ENCODE results near the gene MED12. TPM values are rescaled to one million over a fixed set of nuclear protein-coding genes. Genes with fewer than 3 reads are reported as not detected.

MED12 gene
- polyA plus RNA-seq, 3 donors = 8.7 to 13.4 (median 12.9) TPM

DNA sequence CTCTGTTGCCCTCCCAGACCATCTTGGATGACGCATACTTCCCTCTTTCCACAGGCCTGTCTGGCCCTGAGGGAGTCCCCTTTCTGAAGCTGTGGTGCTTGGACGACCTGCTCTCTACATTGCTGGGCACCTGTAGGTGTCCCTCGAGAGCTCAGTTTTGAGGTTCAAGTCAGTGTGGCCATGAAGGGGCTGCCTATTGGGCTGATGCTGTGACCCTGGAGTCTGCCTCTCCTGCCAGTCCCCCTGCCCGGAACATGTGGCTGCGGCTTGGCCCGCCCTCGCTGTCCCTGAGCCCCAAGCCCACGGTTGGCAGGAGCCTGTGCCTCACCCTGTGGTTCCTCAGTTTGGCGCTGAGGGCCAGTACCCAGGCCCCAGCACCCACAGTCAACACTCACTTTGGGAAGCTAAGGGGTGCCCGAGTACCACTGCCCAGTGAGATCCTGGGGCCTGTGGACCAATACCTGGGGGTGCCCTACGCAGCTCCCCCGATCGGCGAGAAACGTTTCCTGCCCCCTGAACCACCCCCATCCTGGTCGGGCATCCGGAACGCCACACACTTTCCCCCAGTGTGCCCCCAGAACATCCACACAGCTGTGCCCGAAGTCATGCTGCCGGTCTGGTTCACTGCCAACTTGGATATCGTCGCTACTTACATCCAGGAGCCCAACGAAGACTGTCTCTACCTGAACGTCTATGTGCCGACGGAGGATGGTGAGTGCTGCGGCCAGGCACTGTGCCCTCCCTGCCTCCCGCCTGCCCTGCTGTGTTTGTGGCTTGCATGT is 29.3 kb downstream of the MED12 start:
- H3K27ac ChIP-seq (ENCODE audit: low read depth, low read length) = no peak overlapping the region
- 85 to 86% (median 85%) methylated on average over 18 to 28 of the region's 28 CpGs for WGBS, 3 donors

DNA sequence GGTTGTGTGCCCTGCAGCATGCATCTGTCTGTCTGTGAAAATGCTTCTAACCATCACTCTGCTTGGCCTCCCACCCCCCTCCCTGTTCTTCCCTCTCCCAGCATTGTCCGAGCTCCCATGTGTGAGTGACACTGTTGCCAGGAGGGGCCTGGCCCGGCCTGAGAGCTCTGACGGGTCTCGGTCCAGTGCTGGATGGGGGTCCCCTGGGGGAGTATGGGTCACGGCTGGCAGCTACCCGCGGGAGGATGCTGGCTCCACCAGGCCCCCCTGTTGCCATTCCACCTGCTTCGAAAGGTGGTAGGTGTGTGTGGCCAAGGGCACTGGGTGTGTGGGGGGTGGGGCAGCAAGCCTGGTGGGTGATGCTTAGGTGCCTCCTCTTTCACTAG is 29.9 kb downstream of the MED12 start:
- WGBS, 3 donors = 78 to 86% (median 80%) methylated on average over 8 of the region's 8 CpGs
- no peak overlapping the region for H3K27ac ChIP-seq (ENCODE audit: low read depth, low read length)

DNA sequence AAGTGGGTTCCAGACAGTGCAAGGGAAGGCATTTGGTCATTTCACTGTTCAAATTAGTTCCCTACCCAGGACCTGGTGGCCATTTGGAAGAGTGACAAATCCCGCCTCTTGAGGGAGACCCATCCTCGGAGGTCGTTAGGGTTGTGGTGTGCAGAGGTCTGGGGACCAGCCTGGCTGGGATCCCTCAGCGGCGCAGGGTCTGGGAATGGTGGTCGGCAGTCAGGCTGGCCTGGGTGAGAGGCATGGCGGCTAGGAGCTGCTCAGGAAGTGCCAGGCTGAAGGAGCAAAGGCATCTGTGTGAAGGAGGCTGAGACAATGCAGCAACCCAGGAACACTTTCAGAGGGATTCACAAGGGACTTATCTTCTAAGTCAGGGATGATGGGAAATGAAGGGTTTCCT is 33.0 kb downstream of the MED12 start:
- 65 to 76% (median 69%) methylated on average over 7 of the region's 7 CpGs for WGBS, 3 donors
- no peak overlapping the region for H3K27ac ChIP-seq (ENCODE audit: low read depth, low read length)

DNA sequence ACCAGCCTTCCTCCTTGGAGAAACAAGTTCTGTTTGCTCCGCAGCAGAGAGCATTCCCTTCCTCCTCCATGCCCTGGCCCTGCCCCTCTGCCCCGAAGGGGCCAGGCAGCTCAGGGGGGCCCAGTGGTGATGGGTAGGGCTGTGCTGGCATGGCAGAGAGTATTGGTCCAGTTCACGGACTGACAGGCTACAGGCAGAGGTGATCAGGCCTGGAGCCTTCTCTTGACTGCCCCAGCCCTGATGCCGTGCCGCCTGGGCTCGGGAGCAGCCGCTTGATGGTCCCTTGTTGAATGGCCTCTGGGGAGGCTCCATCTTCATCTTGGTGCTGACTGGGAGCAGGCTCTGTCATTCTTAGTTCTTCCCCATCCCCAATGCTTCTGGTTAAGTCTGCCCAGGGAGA is 35.8 kb downstream of the MED12 start:
- 88 to 96% (median 93%) methylated on average over 6 to 7 of the region's 7 CpGs for WGBS, 3 donors
- H3K27ac ChIP-seq (ENCODE audit: low read depth, low read length) = no peak overlapping the region

DNA sequence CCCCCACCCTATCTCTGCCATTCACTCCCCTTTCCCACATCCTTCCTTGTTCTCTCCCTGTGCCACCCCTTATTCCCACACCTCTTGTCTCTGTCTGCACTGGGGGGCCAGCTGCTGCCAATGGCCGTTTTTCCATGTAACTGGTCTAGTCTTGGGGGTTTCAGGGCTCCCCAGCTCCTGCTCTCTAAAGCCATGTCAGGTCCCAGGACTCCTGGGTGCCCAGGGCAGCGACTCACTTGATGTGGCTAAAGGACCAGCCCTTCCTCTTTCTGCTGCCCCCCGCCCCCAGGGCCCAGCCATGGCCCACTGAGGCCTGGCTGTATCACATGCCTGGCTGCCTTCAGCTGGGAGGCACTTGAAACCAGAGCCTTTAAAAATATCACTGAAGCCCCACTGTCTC is 36.2 kb downstream of the MED12 start:
- 40 to 62% (median 50%) methylated on average over 2 to 3 of the region's 3 CpGs for WGBS, 3 donors
- H3K27ac ChIP-seq (ENCODE audit: low read depth, low read length) = no peak overlapping the region

DNA sequence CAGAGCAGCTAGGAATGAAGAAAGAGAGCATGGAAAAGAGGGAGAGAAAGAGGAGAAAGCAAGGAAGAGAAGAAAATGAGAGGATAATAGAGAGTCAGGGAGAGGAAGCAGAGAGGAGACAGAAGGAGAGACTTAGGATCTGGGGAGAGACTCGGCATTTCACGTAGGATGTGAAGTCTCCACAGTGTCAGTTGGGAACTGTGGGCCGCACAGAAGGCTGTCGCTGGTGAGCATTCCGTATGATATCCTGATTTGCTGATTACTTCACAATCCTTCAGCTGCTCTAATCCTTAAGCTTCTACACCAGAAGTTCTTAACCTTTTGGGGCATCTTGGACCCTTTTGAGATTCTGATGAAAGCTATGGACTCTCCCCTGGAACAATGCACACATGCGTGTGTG is 40.2 kb downstream of the MED12 start:
- H3K27ac ChIP-seq (ENCODE audit: low read depth, low read length) = no peak overlapping the region
- WGBS, 3 donors = 89 to 97% (median 90%) methylated on average over 5 to 6 of the region's 6 CpGs

DNA sequence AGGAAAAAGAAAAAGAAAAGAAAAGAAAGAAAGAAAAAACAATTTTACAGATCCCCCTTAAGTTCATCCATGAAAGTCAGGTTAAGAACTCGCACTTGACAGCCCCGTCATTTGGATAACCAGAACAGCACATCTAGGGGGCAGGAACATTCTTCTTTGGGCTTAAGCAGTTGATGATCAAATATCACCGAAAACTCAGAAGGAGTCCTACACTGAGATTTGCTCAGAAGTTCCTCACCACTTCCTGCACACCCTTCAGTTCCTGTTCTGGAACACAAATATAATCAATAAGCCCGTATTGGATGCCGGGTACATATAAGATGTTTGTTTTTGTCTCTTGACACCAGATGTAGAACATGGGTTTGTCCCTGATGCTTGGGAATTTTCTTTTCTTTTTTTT is 40.9 kb downstream of the MED12 start:
- WGBS, 3 donors = 72 to 78% (median 73%) methylated on average over 5 of the region's 5 CpGs
- no peak overlapping the region for H3K27ac ChIP-seq (ENCODE audit: low read depth, low read length)

DNA sequence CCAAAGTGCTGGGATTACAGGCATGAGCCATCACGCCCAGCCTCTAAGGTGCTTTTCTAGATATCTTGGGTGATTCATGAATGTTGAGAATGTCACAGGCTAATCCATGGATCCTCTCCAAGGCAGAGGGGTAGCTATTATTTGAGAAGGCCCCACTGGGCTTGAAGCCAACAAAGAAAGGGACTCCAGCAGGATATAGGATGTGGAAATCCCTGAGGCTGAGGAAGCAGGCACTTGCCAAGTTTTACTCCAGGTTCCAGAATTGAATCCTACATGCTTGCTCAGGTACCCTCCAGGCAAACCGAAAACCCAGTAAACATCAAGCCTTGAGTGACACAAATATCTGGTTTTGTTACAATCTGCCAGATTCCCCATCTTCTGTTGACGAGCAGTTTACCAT is 42.1 kb downstream of the MED12 start:
- WGBS, 3 donors = 90% methylated on average over 3 of the region's 3 CpGs
- no peak overlapping the region for H3K27ac ChIP-seq (ENCODE audit: low read depth, low read length)

DNA sequence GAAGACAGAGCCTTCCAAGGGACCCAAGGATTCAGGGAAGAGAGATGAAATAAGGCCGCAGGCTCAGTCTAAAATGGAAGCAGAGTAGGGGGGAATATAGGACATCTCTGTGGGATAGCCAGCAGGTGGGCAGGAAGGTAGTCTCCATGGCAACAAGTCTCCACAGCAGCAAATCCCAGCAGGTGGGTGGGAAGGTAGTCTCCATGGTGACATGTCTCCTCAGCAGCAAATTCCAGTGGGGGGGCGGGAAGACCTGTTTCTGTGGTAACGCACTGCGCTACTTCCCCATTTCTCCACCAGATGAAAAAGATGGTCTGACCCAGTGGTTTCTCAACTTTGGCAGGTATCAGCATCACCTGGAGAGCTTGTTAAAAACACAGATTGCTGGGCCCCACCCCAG is 44.6 kb downstream of the MED12 start:
- H3K27ac ChIP-seq (ENCODE audit: low read depth, low read length) = no peak overlapping the region
- 78 to 86% (median 81%) methylated on average over 3 to 4 of the region's 4 CpGs for WGBS, 3 donors

DNA sequence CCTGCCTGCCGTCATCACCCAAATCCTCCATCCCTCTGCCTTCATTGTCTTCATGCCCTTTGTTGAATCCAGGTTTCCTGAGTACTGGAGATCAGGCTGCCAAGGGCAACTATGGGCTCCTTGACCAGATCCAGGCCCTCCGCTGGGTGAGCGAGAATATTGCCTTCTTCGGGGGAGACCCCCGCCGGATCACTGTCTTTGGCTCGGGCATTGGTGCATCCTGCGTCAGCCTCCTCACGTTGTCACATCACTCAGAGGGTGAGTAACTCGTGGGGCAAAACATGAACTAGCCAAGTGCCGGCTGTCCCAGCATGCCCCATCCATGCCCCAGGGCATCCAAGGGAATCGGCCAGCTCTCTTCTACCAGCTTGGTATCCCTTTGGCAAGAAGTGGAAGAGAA is 45.7 kb downstream of the MED12 start:
- WGBS, 3 donors = 81 to 95% (median 92%) methylated on average over 10 to 12 of the region's 12 CpGs
- H3K27ac ChIP-seq (ENCODE audit: low read depth, low read length) = no peak overlapping the region

DNA sequence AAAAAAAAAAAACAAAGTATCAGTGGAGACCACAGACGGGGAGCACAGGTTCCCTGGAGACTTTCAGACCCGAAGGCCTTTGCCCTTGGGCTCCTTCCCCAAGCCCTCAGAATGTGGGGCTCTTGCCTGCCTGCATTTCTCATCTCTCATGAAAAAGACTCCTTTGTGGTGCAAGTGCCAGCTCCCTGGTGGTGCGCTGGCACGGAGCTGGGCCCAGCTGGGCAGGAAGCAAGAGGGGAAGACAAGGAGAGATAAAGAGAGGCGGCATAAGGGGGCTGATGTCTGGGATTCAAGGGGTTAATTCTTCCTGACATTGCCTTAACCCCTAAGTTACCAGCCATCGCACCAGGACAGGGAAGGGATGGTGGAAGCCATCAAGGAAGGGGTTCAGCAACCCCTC is 48.1 kb downstream of the MED12 start:
- WGBS, 3 donors = 65 to 76% (median 75%) methylated on average over 4 to 6 of the region's 6 CpGs
- no peak overlapping the region for H3K27ac ChIP-seq (ENCODE audit: low read depth, low read length)

DNA sequence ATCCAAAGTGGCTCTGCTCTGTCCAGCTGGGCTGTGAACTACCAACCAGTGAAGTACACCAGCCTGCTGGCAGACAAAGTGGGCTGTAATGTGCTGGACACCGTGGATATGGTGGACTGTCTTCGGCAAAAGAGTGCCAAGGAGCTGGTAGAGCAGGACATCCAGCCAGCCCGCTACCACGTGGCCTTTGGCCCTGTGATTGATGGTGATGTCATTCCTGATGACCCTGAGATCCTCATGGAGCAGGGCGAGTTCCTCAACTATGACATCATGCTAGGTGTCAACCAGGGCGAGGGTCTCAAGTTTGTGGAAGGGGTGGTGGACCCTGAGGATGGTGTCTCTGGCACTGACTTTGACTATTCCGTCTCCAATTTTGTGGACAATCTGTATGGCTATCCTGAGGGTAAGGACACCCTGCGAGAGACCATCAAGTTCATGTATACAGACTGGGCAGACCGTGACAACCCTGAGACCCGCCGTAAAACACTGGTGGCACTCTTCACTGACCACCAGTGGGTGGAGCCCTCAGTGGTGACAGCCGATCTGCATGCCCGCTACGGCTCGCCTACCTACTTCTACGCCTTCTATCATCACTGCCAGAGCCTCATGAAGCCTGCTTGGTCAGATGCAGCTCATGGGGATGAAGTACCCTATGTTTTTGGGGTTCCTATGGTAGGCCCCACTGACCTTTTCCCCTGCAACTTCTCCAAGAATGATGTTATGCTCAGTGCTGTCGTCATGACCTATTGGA is 48.8 kb downstream of the MED12 start:
- no peak overlapping the region for H3K27ac ChIP-seq (ENCODE audit: low read depth, low read length)
- WGBS, 3 donors = 85 to 95% (median 92%) methylated on average over 16 to 17 of the region's 17 CpGs

DNA sequence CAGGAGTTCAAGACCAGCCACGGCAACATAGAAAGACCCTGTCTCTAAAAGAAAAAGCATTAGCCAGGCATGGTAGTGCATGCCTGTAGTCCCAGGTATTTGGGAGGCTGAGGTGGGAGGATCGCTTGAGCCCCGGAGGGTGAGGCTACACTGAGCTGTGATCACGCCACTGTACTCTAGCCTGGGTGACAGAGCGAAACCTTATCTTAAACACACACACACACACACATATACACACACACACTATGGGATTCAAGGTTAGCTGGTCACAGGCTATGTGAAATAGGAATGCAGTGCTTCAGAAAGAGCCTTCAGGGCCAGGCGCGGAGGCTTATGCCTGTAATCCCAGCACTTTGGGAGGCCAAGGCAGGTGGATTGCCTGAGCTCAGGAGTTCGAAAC is 49.7 kb downstream of the MED12 start:
- 55 to 97% (median 94%) methylated on average over 8 of the region's 8 CpGs for WGBS, 3 donors
- no peak overlapping the region for H3K27ac ChIP-seq (ENCODE audit: low read depth, low read length)

DNA sequence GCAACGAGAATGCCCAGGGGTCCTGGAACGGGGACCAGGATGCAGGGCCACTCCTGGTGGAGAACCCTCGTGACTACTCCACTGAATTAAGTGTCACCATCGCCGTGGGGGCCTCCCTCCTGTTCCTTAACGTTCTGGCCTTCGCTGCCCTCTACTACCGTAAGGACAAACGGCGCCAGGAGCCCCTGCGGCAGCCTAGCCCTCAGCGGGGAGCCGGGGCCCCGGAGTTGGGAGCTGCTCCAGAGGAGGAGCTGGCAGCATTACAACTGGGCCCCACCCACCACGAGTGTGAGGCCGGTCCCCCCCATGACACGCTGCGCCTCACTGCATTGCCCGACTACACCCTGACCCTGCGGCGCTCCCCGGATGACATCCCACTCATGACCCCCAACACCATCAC is 51.2 kb downstream of the MED12 start:
- WGBS, 3 donors = 85 to 92% (median 86%) methylated on average over 7 to 22 of the region's 22 CpGs
- no peak overlapping the region for H3K27ac ChIP-seq (ENCODE audit: low read depth, low read length)

DNA sequence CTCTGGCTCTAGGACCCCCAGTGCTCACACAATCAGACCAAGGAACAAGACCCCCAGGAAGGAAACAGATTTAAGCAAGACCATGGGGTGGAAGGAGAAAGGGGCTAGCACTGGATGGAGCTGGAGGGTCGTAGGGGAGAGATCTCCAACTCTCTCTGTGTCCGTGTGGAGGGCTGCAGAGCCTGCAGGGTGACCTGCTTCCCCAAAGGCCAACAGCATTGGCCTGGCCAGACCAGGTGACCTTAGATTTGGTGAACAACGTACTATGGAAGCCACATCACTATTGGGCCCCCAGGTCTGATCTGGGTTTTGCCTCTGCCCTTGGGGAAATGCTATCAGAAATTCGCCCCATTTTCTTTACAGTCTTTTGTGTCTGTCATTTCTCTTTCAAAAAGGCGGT is 52.3 kb downstream of the MED12 start:
- H3K27ac ChIP-seq (ENCODE audit: low read depth, low read length) = no peak overlapping the region
- 63 to 89% (median 74%) methylated on average over 4 to 5 of the region's 5 CpGs for WGBS, 3 donors

DNA sequence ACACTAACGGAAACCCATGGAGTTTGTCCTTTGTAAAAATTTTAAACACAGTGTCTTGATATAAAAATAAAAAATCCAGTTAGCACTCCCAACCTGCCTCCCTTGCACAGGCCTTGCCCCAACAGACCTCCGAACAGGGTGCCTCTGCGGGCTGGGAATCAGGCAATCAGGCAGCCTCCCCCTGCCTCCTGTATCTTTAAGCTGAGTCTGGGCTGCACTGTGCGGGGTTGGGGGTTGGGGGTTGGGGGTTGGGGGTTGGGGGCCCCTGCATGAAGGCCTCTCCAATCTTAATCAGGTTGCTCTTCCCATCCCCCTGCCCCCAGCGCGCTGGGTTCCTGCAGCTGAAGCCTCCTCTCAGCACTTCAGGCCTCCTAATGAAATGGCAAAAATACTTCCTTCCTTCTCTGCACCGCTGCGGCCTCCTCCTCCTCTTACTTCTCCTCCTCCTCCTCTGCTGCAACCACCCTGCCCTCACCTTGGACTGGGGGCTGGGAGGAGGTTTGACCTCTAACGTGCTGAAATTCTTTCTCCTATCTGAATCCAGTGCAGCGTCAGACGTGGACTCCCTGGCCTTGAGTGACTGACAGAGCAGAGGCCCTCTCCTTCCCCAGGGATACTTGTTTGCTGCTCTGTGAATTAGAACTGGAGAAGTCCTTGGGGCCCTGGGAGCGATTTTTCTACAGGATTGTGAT is 52.9 kb downstream of the MED12 start:
- 40 to 45% (median 43%) methylated on average over 9 to 12 of the region's 12 CpGs for WGBS, 3 donors

DNA sequence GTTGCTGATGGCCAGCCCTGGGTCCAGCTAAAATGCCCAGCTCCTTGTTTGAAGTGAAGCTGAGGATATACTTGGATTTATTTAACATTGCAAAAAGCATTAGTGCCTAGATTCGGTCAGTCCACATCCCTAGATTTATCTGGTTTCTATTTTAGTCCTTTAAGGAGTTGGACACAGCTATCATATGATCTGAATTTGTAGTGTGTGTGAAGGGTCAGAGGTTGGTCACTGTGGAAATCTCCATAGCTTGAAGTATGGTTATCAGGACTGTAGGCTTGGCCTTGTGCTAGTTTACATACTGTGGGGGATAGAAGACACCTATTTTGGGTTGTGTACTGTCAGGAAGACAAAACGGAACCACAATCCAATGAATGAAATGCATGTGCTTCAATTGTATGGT is 55.0 kb downstream of the MED12 start:
- 60 to 75% (median 63%) methylated on average over 2 of the region's 2 CpGs for WGBS, 3 donors

More for the DNA sequence above, 52.9 kb downstream of the MED12 start:
- no peak overlapping the region for H3K27ac ChIP-seq (ENCODE audit: low read depth, low read length)

DNA sequence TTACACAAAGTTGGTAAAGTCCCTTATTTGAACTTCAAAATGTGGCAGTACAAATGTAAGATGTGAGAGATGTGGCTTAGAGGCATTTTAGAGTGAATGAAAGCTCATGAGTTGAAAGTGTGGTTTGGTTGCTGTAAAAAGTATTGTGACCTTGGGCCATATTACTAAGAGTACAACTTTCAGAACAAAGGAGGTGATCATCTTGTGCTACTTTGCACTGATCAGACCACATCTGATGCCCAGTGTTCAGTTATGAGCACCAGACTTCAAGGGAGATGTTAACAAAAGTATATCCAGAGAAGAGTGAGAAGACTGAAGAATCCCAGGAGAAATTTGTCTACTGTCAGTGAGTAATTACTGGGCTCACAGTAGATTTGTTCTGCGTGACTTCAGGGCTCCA is 56.4 kb downstream of the MED12 start:
- WGBS, 3 donors = 63 to 91% (median 77%) methylated on average over 1 of the region's 1 CpG

More for the DNA sequence above, 55.0 kb downstream of the MED12 start:
- no peak overlapping the region for H3K27ac ChIP-seq (ENCODE audit: low read depth, low read length)

DNA sequence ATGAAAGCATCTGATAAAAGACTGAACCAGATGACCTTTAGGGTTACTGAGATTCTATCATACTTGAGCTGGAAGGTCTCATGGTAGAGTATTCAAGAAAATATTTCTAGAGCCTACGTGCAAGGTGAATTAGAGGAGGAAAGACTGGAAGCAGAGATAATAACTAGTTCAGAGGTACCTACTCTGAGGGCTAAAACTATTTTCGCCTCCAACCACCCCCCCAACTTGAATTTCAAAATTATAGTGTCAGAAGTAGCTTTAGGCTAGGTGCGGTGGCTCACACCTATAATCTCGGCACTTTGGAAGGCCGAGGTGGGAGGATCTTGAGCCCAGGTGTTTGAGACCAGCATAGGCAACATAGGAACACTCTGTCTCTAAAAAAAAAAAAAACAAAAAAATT is 57.1 kb downstream of the MED12 start:
- WGBS, 3 donors = 86 to 96% (median 91%) methylated on average over 5 of the region's 5 CpGs
- H3K27ac ChIP-seq (ENCODE audit: low read depth, low read length) = no peak overlapping the region

More for the DNA sequence above, 56.4 kb downstream of the MED12 start:
- H3K27ac ChIP-seq (ENCODE audit: low read depth, low read length) = no peak overlapping the region
